Heart right ventricle (tissue), 16 donors: ENCODE measurements around the gene KDM5A. TPM values are rescaled to one million over a fixed set of nuclear protein-coding genes. Genes with fewer than 3 reads are reported as not detected.

ENCODE experiments used
- ATAC-seq, 8 donors: fragments of 200-7000 bp; cut with Tn5 transposase; one replicate each; pipeline ENCODE4 v1.9.1; 2020; ENCODE audit warnings: mild to moderate bottlenecking in 8 of 8, moderate library complexity in 8 of 8, moderate number of reproducible peaks in 1 of 8
- DNase-seq, 2 donors: peaks; one replicate each; pipeline ENCODE4 v3.0.0-alpha.2; 2020
- H3K27ac ChIP-seq, 10 donors: fragments of 200-600 bp; sonication (generic) in 2 of 10; one replicate each; pipeline versions ENCODE4 v1.5.0 to v1.8.0; 2020 to 2022; ENCODE audit warnings: mild to moderate bottlenecking in 3 of 10
- H3K27me3 ChIP-seq, 7 donors: fragments of 200-600 bp; one replicate each; pipeline ENCODE4 v1.8.0; 2021 to 2022; ENCODE audit warnings: mild to moderate bottlenecking in 2 of 7
- H3K36me3 ChIP-seq, 9 donors: fragments of 200-600 bp; sonication (generic) in 1 of 9; one replicate each; pipeline versions ENCODE4 v1.5.0 to v1.8.0; 2020 to 2022; ENCODE audit warnings: mild to moderate bottlenecking in 2 of 9
- H3K4me1 ChIP-seq, 9 donors: fragments of 200-600 bp; sonication (generic) in 1 of 9; one replicate each; pipeline versions ENCODE4 v1.5.0 to v1.8.0; 2020 to 2022; ENCODE audit warnings: mild to moderate bottlenecking in 4 of 9
- H3K4me3 ChIP-seq, 10 donors: fragments of 200-600 bp; sonication (generic) in 2 of 10; one replicate each; pipeline versions ENCODE4 v1.5.0 to v1.8.0; 2020 to 2022; ENCODE audit warnings: mild to moderate bottlenecking in 7 of 10, moderate library complexity in 2 of 10
- H3K9me3 ChIP-seq, 11 donors: fragments of 200-600 bp in 10 of 11; sonication (generic) in 2 of 11; one replicate each; pipeline versions ENCODE4 v1.5.0 to v1.8.0; 2013 to 2022; ENCODE audit warnings: mild to moderate bottlenecking in 2 of 11, control low read depth in 1 of 11, moderate library complexity in 1 of 11
- CTCF ChIP-seq, 9 donors: fragments of 200-600 bp; sonication (generic) in 2 of 9; IDR thresholded peaks; one replicate each; pipeline versions ENCODE4 v1.5.0 to v1.8.0; 2021 to 2022; ENCODE audit warnings: antibody characterized with exemption in 9 of 9, mild to moderate bottlenecking in 5 of 9, moderate library complexity in 1 of 9
- WGBS, 2 donors: extraction: QIAGEN DNeasy Blood & Tissue Kit; methylation state at CpG; one replicate each; pipeline ENCODE4 v1.1.7; 2013; ENCODE audit warnings: inconsistent platforms in 1 of 2; 5-methylcytosine and 5-hydroxymethylcytosine counted together
- intact Hi-C, 10 donors: fragments of 100-400 bp; cut with DNase I; formaldehyde crosslinking; loops; one replicate each; pipeline versions ENCODE4 v1.11.1 to v1.14.2; 2022
- polyA plus RNA-seq, 2 donors: library from polyadenylated mRNA; stranded (reverse); fragments of 200-250 nt; gene quantifications; one replicate each; pipeline ENCODE4 v1.2.3, GENCODE V29; 2013
- total RNA-seq, 10 donors: library from RNA; stranded (reverse); fragmentation: NEBNext Ultra II Directional in 3 of 10; extraction: Animal tissue kit (Norgen Biotek cat#: 25700) in 3 of 10; gene quantifications; one replicate each; pipeline versions ENCODE4 v1.2.1 to v1.2.4, GENCODE V29; 2021 to 2023
- donor health status: Arrhythmogenic right ventricular cardiomyopathy.
- donor health status: ischemic (EF 13 %, LVEDD 7.1; RV severe dilation, severe dysfunction).
- donor health status: healthy with polysubstance abuse.
- donor health status: DM: no; HTN: yes; CAD: no.
- donor health status: DM: no; HTN: no; CAD: no.
- donor health status: ischemic (EF 25% LVEDD 6.9; RV normal size, moderate dysfunction).
- donor health status: ischemic (EF 25% LVEDD 5.7; RV mildly dilated, moderate dysfunction).
- donor health status: healthy.
- donor health status: DM: yes; HTN: yes; CAD: no.
- donor health status: Ischemic cardiomyopathy.
- donor health status: ischemic (EF 35%, LVEDD 5.7; RV mildly dilated, moderate dysfunction).
- donor health status: nonischemic (EF 11% LVEDD 7.7; RV severe dilation, severe dysfunction).
- donor health status: DM: yes; HTN: yes; CAD: no.
- donor health status: PGD.
- donor health status: ischemic (EF 29% LVEDD 5.4; RV normal size, mild dysfunction).
- donor health status: nonischemic (EF 23%, LVEDD 6.1; RV moderate dilation, normal function).

The KDM5A gene
- total and polyA plus RNA-seq, 12 donors: 3.0 to 46.0 (median 33.3) TPM

DNA sequence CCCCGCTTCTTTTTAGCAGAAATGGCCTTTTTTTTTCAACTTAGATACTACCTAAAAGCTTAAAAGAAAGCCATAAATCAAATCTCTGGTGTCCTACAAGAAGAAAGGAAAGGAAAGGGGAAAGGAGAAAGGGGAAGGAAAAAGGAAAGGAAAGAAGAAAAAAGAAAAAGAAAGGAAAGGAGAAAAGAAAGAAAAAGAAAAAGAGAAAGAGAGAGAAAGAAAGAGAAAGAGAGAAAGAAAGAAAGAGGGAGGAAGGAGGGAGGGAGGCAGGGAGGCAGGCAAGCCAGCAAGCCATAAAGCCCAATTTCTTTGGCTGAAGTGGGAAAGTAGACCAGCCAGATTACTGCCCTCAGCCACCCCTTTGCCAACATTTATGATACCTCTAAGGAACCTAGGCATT, 94.0 kb downstream of the KDM5A start:
- no peaks in the 10 kb centered on the region for H3K27me3 ChIP-seq
- no peak for TF ChIP-seq CTCF (IDR thresholded peaks at IDR 0.05)
- intact Hi-C loops: no loop called here
- no peak overlapping the region for H3K4me3 ChIP-seq
- no peaks in the 10 kb centered on the region for H3K4me1 ChIP-seq
- ATAC-seq (no peak), DNase-seq (no peak)
- 90 to 97% methylated on average over 1 of the region's 1 CpG for WGBS, 2 donors
- no peak overlapping the region for H3K27ac ChIP-seq
- peaks cover 0 to 100% (median 41%) of the 10 kb centered on the region in 9 donors for H3K36me3 ChIP-seq
- peaks cover 0 to 15% (median 7%) of the 10 kb centered on the region in 11 donors for H3K9me3 ChIP-seq

GRCh38 chr12:293199-293598, 95.9 kb downstream of the KDM5A start:
- TF ChIP-seq CTCF (IDR thresholded peaks at IDR 0.05): no peak
- DNase-seq: no peak
- Histone ChIP-seq H3K4me1 (peaks cover 0 to 10% (median 6%) of the 10 kb centered on the region in 9 donors), H3K36me3 (peaks cover 0 to 97% (median 41%) of the 10 kb centered on the region in 9 donors), H3K27ac (no peak overlapping the region), H3K27me3 (no peaks in the 10 kb centered on the region), H3K9me3 (no peaks in the 10 kb centered on the region), H3K4me3 (no peak overlapping the region)
- no peak for ATAC-seq
- 93 to 97% methylated on average over 5 of the region's 5 CpGs for WGBS, 2 donors
- intact Hi-C loops: no loop called here

DNA sequence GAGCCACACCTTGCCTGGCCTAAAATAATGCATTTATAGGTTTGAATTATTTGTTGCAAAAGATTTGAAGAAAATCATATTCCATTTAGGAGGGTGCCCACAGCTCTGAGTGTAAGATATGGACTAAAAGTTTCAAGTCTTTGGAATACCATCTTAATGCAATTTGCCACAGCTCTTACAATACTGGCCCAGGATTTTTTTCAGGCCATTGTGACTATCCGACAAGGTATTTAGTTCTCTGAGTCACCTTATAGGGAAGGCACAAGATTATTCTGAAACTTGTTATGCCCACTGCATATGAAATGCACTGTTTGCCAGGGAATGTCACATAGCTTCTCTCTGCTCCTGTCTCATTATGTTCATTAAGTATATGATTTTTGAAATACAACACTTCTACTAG, 96.9 kb downstream of the KDM5A start:
- no peak for TF ChIP-seq CTCF (IDR thresholded peaks at IDR 0.05)

DNA sequence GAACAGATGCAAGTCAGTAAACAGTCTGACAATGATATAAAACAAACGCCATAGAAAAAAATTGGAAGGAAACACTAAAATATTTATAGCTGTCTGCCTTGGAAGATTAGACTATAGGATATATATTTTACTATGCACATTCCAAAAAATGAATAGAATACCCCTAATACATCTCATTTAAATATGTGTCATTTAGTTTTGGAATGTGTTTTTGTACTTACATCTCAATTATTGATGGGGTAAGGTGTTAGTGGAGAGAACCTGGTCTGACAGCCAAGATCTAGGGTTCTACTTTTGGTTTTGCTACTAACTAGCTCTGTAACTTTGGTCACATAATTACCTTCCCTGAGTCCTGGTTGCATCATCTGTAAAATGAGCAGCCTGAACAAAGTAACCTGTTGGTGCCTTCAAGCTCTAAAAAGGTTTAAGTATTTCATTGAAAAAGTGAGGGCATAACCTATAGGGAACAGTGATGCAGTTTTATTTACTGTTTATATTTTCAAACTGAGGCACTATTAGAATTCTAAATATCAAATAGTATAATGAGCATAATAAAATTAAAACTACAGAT, 97.9 kb downstream of the KDM5A start:
- ATAC-seq (no peak), DNase-seq (no peak)
- no peaks in the 10 kb centered on the region for H3K9me3 ChIP-seq
- H3K27me3 ChIP-seq: no peaks in the 10 kb centered on the region
- intact Hi-C loops: no loop called here
- TF ChIP-seq CTCF (IDR thresholded peaks at IDR 0.05): no peak
- no peak overlapping the region for H3K4me3 ChIP-seq
- peaks cover 0 to 12% (median 6%) of the 10 kb centered on the region in 9 donors for H3K4me1 ChIP-seq
- H3K27ac ChIP-seq: no peak overlapping the region
- H3K36me3 ChIP-seq: peaks cover 0 to 97% (median 35%) of the 10 kb centered on the region in 9 donors
- WGBS, 2 donors: 83 to 84% methylated on average over 1 of the region's 1 CpG

More for the DNA sequence above, 96.9 kb downstream of the KDM5A start:
- H3K4me1 ChIP-seq: peaks cover 0 to 12% (median 6%) of the 10 kb centered on the region in 9 donors
- intact Hi-C loops: no loop called here
- H3K27ac ChIP-seq: no peak overlapping the region
- H3K4me3 ChIP-seq: no peak overlapping the region
- 94 to 97% methylated on average over 1 of the region's 1 CpG for WGBS, 2 donors
- ATAC-seq (no peak), DNase-seq (no peak)
- H3K9me3 ChIP-seq: no peaks in the 10 kb centered on the region
- H3K27me3 ChIP-seq: no peaks in the 10 kb centered on the region
- H3K36me3 ChIP-seq: peaks cover 0 to 97% (median 40%) of the 10 kb centered on the region in 9 donors
